Activated B cell treated with CpG ODN at 0.5 μM for 24 hours (primary cell): ENCODE measurements around the gene DUSP22. TPM values are rescaled to one million over a fixed set of nuclear protein-coding genes. Genes with fewer than 3 reads are reported as not detected.

ENCODE experiments used
- ATAC-seq: fragments of 200-7000 bp; cut with Tn5 transposase; one replicate; pipeline ENCODE4 v1.10.0; 2021; ENCODE audit warnings: low read depth, mild to moderate bottlenecking, moderate library complexity
- CTCF ChIA-PET: fragments of 350-600 bp; sonication (Branson Sonifier 250); formaldehyde crosslinking; loops from one replicate; lab custom pipeline; 2021; ENCODE audit warnings: antibody characterized with exemption; lab: Charles Lee
- POLR2A ChIA-PET: fragments of 350-600 bp; sonication (Branson Sonifier 250); formaldehyde crosslinking; loops from one replicate; lab custom pipeline; 2021; ENCODE audit warnings: antibody characterized with exemption; lab: Charles Lee
- DNase-seq: peaks from one replicate; pipeline ENCODE4 v3.0.0; 2022
- H3K27ac Mint-ChIP-seq: one replicate; pipeline ENCODE4 v1.8.0; 2020; ENCODE audit warnings: mixed read lengths
- H3K27me3 Mint-ChIP-seq: one replicate; pipeline ENCODE4 v1.8.0; 2021; ENCODE audit warnings: mixed read lengths
- H3K36me3 Mint-ChIP-seq: one replicate; pipeline ENCODE4 v1.8.0; 2021; ENCODE audit warnings: low read depth, mixed read lengths
- H3K4me1 Mint-ChIP-seq: one replicate; pipeline ENCODE4 v1.8.0; 2021; ENCODE audit warnings: mixed read lengths
- H3K4me3 Mint-ChIP-seq: one replicate; pipeline ENCODE4 v1.8.0; 2020; ENCODE audit warnings: mild to moderate bottlenecking, mixed read lengths
- H3K9me3 Mint-ChIP-seq: one replicate; pipeline ENCODE4 v1.8.0; 2020; ENCODE audit warnings: mixed read lengths
- CTCF ChIP-seq: fragments of 200-600 bp; IDR thresholded peaks from one replicate; pipeline ENCODE4 v1.8.0; 2022; ENCODE audit warnings: antibody characterized with exemption, mild to moderate bottlenecking
- intact Hi-C: fragments of 100-400 bp; cut with micrococcal nuclease; formaldehyde crosslinking; loops from one replicate; pipeline ENCODE4 v1.15.1; 2024
- total RNA-seq: library from RNA; stranded (reverse); gene quantifications from 2 replicates; pipeline ENCODE4 v1.2.3, GENCODE V29; 2022

The DUSP22 gene
- total RNA-seq, 1 donor from 2014 or later, result 153 TPM

GRCh38 chr6:321536-322258 lies 29.4 kb downstream of the DUSP22 start:
- DNase-seq (no peak), ATAC-seq (no peak)
- peaks cover 27% of the 10 kb centered on the region for H3K4me1 Mint-ChIP-seq
- ChIA-PET POLR2A (interaction anchor here (0.9 kb wide), 1 partner anchor 17 kb away, joined by 5 read pairs; no protein-coding TSS in a partner anchor), CTCF (interaction anchor here (0.9 to 1.3 kb wide), 2 partner anchors 11 to 133 kb away, joined by 3 to 5 read pairs; no protein-coding TSS in a partner anchor)
- intact Hi-C loops, result loop anchor here (2.0 kb wide), 1 partner anchor 15 kb away; no protein-coding TSS in a partner anchor
- H3K9me3 Mint-ChIP-seq, result no peaks in the 10 kb centered on the region
- no peaks in the 10 kb centered on the region for H3K27me3 Mint-ChIP-seq
- peaks cover 31% of the 10 kb centered on the region for H3K36me3 Mint-ChIP-seq
- no peak for TF ChIP-seq CTCF
- no peak overlapping the region for H3K4me3 Mint-ChIP-seq
- no peak overlapping the region for H3K27ac Mint-ChIP-seq

GRCh38 chr6:322259-322930 lies 30.1 kb downstream of the DUSP22 start:
- POLR2A ChIA-PET, result interaction anchor here (0.9 to 2.4 kb wide), 2 partner anchors 16 to 69 kb away, joined by 5 to 6 read pairs; partner anchors contain the start of gene IRF4
- CTCF ChIA-PET, result interaction anchor here (0.8 to 1.3 kb wide), 4 partner anchors 15 to 134 kb away, joined by 3 to 5 read pairs (median 3); partner anchors contain the start of gene IRF4

GRCh38 chr6:322940-323729 lies 30.8 kb downstream of the DUSP22 start:
- ATAC-seq (no peak), DNase-seq (peak; percentile 4)
- H3K4me1 Mint-ChIP-seq, result peaks cover 15% of the 10 kb centered on the region
- no peaks in the 10 kb centered on the region for H3K27me3 Mint-ChIP-seq
- ChIA-PET POLR2A (interaction anchor here (0.6 to 2.4 kb wide), 4 partner anchors 9 to 69 kb away, joined by 3 to 6 read pairs (median 3); partner anchors contain the start of gene IRF4), CTCF (interaction anchor here (0.8 to 1.0 kb wide), 3 partner anchors 16 to 68 kb away, joined by 3 read pairs; partner anchors contain the start of gene IRF4)
- H3K9me3 Mint-ChIP-seq, result no peaks in the 10 kb centered on the region
- H3K4me3 Mint-ChIP-seq, result no peak overlapping the region
- TF ChIP-seq CTCF, result no peak
- no peak overlapping the region for H3K27ac Mint-ChIP-seq
- peaks cover 33% of the 10 kb centered on the region for H3K36me3 Mint-ChIP-seq
- intact Hi-C loops, result no loop called here

More at GRCh38 chr6:322259-322930, 30.1 kb downstream of the DUSP22 start:
- no peak overlapping the region for H3K27ac Mint-ChIP-seq
- DNase-seq, result peak; percentile 5
- H3K27me3 Mint-ChIP-seq, result no peaks in the 10 kb centered on the region
- no peak for TF ChIP-seq CTCF
- no peaks in the 10 kb centered on the region for H3K9me3 Mint-ChIP-seq
- peaks cover 33% of the 10 kb centered on the region for H3K36me3 Mint-ChIP-seq
- no peak overlapping the region for H3K4me3 Mint-ChIP-seq
- intact Hi-C loops, result no loop called here
- H3K4me1 Mint-ChIP-seq, result peaks cover 23% of the 10 kb centered on the region
- no peak for ATAC-seq

DNA sequence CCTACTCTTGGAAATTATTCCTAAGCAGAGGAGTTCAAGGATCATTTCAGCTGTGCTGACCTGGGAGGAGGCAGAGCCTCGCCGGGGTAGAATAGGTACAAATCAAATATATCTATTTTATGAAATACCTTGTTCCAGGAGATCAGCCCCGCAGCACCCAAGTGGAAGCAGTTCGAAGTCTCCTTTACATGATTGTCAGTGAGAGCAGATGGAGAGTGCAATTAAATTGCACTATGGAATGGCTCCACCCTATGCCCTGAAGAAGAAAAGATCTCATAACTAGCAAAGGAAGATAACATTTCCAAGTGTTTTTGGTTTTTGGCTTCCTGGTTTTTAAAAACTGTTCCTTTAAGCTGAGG lies 31.4 kb downstream of the DUSP22 start:
- no peaks in the 10 kb centered on the region for H3K27me3 Mint-ChIP-seq
- no peak overlapping the region for H3K27ac Mint-ChIP-seq
- POLR2A ChIA-PET, result interaction anchor here (0.7 to 2.4 kb wide), 3 partner anchors 9 to 68 kb away, joined by 3 to 6 read pairs (median 3); partner anchors contain the start of gene IRF4
- intact Hi-C loops, result no loop called here
- peaks cover 30% of the 10 kb centered on the region for H3K36me3 Mint-ChIP-seq
- DNase-seq (peak; percentile 3), ATAC-seq (no peak)
- H3K4me1 Mint-ChIP-seq, result peaks cover 9% of the 10 kb centered on the region
- H3K9me3 Mint-ChIP-seq, result no peaks in the 10 kb centered on the region
- no peak overlapping the region for H3K4me3 Mint-ChIP-seq
- TF ChIP-seq CTCF, result no peak
- CTCF ChIA-PET, result no interaction called here
